Right lobe of liver (tissue), 6 donors: Measurements from ENCODE around the gene LILRB5. TPM values are rescaled to one million over a fixed set of nuclear protein-coding genes. Genes with fewer than 3 reads are reported as not detected.
"Not testable (repeated sequence)": the region's sequence is repeated elsewhere in the genome, so short reads cannot be mapped to it uniquely, and the experiment has no call there.

ENCODE experiments used
- ATAC-seq, 4 donors: fragments of 200-7000 bp; cut with Tn5 transposase; one replicate each; pipeline ENCODE4 v1.9.1; 2020; ENCODE audit warnings: mild to moderate bottlenecking in 4 of 4, moderate library complexity in 4 of 4
- DNase-seq, 3 donors: peaks; one replicate each; pipeline ENCODE4 v3.0.0-alpha.2; 2020
- H3K27ac ChIP-seq, 3 donors: fragments of 200-600 bp; one replicate each; pipeline ENCODE4 v1.8.0; 2022
- H3K27me3 ChIP-seq, 2 donors: fragments of 200-600 bp; one replicate each; pipeline ENCODE4 v1.8.0; 2022
- H3K36me3 ChIP-seq, 4 donors: fragments of 200-600 bp; sonication (generic) in 1 of 4; one replicate each; pipeline versions ENCODE4 v1.5.1 to v1.8.0; 2017 to 2022; ENCODE audit warnings: control low read depth in 1 of 4
- H3K4me1 ChIP-seq, 4 donors: fragments of 200-600 bp; sonication (generic) in 1 of 4; one replicate each; pipeline versions ENCODE4 v1.5.1 to v1.8.0; 2017 to 2022; ENCODE audit warnings: control low read depth in 1 of 4
- H3K4me3 ChIP-seq, 3 donors: fragments of 200-600 bp; one replicate each; pipeline ENCODE4 v1.8.0; 2022
- H3K9me3 ChIP-seq, 4 donors: fragments of 200-600 bp; sonication (generic) in 1 of 4; one replicate each; pipeline versions ENCODE4 v1.5.1 to v1.8.0; 2017 to 2022; ENCODE audit warnings: control low read depth in 1 of 4
- CTCF ChIP-seq, 4 donors: fragments of 200-600 bp in 3 of 4; fragments of 450-650 bp in 1 of 4; IDR thresholded peaks; one replicate each; pipeline versions ENCODE4 v1.5.1 to v1.8.0; 2016 to 2022; ENCODE audit warnings: antibody characterized with exemption in 4 of 4, mild to moderate bottlenecking in 2 of 4
- POLR2A ChIP-seq: fragments of 450-650 bp; IDR thresholded peaks from one replicate; pipeline ENCODE4 v1.6.1; 2017; ENCODE audit warnings: antibody characterized with exemption, mild to moderate bottlenecking
- WGBS: methylation state at CpG from one replicate; pipeline ENCODE4 v1.1.6; 2018; ENCODE audit warnings: low coverage, low lambda C conversion rate; ENCODE audit not compliant: insufficient coverage; ENCODE audit errors: missing lambda C conversion rate; 5-methylcytosine and 5-hydroxymethylcytosine counted together
- intact Hi-C, 2 donors: fragments of 100-400 bp; cut with DNase I; formaldehyde crosslinking; loops; one replicate each; pipeline versions ENCODE4 v1.11.2 to v1.14.1; 2022
- total RNA-seq, 6 experiments: library from RNA; depleted of rRNA in 2 of 6; stranded (reverse); fragments of >200 nt in 2 of 6; fragmentation: NEBNext Ultra II Directional in 3 of 6; extraction: Animal tissue kit (Norgen Biotek cat#: 25700) in 3 of 6; gene quantifications; one replicate each; pipeline versions ENCODE4 v1.1.0 to v1.2.4, GENCODE V29; 2016 to 2023
- donor health status: DM: no; HTN: yes; CAD: no.
- donor health status: DM: no; HTN: no; CAD: no.
- donor health status: DM: no; HTN: no; CAD: no.
- donor health status: DM: no; HTN: yes; CAD: no.
- donor health status: DM: no; HTN: yes; CAD: no.

The LILRB5 gene
- total RNA-seq, 6 experiments from 2014 or later, result 2.7 to 19.7 (median 8.4) TPM

- intact Hi-C loops, result no loop called here
- H3K4me3 ChIP-seq, result no peak overlapping the region
- H3K4me1 ChIP-seq, result peaks cover 0 to 81% (median 46%) of the 10 kb centered on the region in 4 donors
- peaks cover 12 to 48% (median 30%) of the 10 kb centered on the region in 4 donors for H3K36me3 ChIP-seq
- no peaks in the 10 kb centered on the region for H3K9me3 ChIP-seq
- peak; percentile 37 to 50 (median 43) for ATAC-seq
- peak; percentile 62 to 77 (median 74) for DNase-seq
- H3K27me3 ChIP-seq, result no peaks in the 10 kb centered on the region
- TF ChIP-seq CTCF (IDR thresholded peaks at IDR 0.05), result no peak
- peak; percentile 45 for TF ChIP-seq POLR2A
- WGBS, result 29% methylated on average over 11 of the region's 18 CpGs
- H3K27ac ChIP-seq, result peak overlapping the region; percentile 86 to 98 (median 91)
Measured at GRCh38 chr19:54207983-54208783, 48.9 kb downstream of the LILRB5 start.

GRCh38 chr19:54207676-54207982, 49.4 kb downstream of the LILRB5 start:
- Histone ChIP-seq H3K4me3 (no peak overlapping the region), H3K27ac (peak overlapping the region; percentile 78 to 98 (median 86)), H3K4me1 (peaks cover 0 to 86% (median 48%) of the 10 kb centered on the region in 4 donors), H3K9me3 (no peaks in the 10 kb centered on the region), H3K36me3 (peaks cover 12 to 54% (median 31%) of the 10 kb centered on the region in 4 donors), H3K27me3 (no peaks in the 10 kb centered on the region)
- WGBS, result 36% methylated on average over 5 of the region's 5 CpGs
- intact Hi-C loops, result no loop called here
- no peak for TF ChIP-seq CTCF (IDR thresholded peaks at IDR 0.05)
- TF ChIP-seq POLR2A, result no peak
- no peak for ATAC-seq
- no peak for DNase-seq

GRCh38 chr19:54207193-54207592, 49.9 kb downstream of the LILRB5 start:
- H3K9me3 ChIP-seq, ATAC-seq, H3K27me3 ChIP-seq, H3K4me3 ChIP-seq, intact Hi-C loops: not testable (repeated sequence)
- Histone ChIP-seq H3K4me1 (peaks cover 0 to 90% (median 51%) of the 10 kb centered on the region in 4 donors), H3K36me3 (peaks cover 16 to 58% (median 33%) of the 10 kb centered on the region in 4 donors), H3K27ac (peak overlapping the region; percentile 78 to 98 (median 86))
- 73% methylated on average over 19 of the region's 23 CpGs for WGBS
- DNase-seq, result peak in 1 of 3 donors; percentile 37

- ATAC-seq (no peak), DNase-seq (no peak)
- intact Hi-C loops, result no loop called here
- WGBS, result 73% methylated on average over 9 of the region's 13 CpGs
- Histone ChIP-seq H3K4me3 (peak overlapping the region in 1 of 3 donors; percentile 18), H3K27ac (peak overlapping the region; percentile 78 to 98 (median 86)), H3K36me3 (peaks cover 17 to 62% (median 36%) of the 10 kb centered on the region in 4 donors), H3K9me3 (no peaks in the 10 kb centered on the region), H3K4me1 (peaks cover 0 to 94% (median 53%) of the 10 kb centered on the region in 4 donors), H3K27me3 (no peaks in the 10 kb centered on the region)
- TF ChIP-seq POLR2A, result no peak
- TF ChIP-seq CTCF (IDR thresholded peaks at IDR 0.05), result no peak
Measured at GRCh38 chr19:54206831-54207177, 50.3 kb downstream of the LILRB5 start.
